Measurements from ENCODE around the gene SPRYD3.
A peak's percentile ranks its signal among the peaks of the same experiment; 100 is the strongest.
"Not testable (repeated sequence)": the region's sequence is repeated elsewhere in the genome, so short reads cannot be mapped to it uniquely, and the experiment has no call there.

Gene SPRYD3

DNA sequence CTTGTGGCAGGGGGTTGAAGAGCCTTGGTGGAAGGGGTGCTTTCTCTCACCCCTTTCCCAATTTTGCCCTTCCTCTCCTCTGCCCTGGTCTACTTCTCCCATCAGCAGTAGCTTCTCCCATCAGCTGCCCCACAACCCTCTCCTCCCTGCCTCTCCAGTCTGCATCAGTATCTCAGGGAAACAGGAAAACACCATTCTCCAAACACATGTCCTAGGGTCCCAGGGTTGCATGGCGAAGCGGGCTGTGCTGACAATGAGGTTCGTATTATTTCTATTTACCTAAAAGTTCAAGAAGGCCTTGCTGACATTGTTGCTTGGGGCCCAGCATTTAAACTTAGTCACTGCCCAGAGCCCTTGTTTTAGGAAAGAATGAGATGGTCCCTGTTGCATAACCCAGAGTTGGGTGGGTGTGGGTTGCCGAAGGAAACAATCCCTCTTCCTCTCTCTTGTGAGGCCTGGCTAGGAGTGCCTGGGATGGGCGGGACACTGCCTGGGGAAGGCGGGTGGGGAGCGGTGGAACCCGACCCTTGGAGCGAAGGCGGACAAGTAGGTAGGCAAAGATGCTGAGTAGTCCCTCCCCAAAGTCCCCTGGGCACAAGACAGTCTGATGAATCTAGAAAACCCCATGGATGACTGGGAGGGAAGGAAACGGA lies 17.0 kb upstream of the SPRYD3 start:
- TF ChIP-seq, protein P1, sequence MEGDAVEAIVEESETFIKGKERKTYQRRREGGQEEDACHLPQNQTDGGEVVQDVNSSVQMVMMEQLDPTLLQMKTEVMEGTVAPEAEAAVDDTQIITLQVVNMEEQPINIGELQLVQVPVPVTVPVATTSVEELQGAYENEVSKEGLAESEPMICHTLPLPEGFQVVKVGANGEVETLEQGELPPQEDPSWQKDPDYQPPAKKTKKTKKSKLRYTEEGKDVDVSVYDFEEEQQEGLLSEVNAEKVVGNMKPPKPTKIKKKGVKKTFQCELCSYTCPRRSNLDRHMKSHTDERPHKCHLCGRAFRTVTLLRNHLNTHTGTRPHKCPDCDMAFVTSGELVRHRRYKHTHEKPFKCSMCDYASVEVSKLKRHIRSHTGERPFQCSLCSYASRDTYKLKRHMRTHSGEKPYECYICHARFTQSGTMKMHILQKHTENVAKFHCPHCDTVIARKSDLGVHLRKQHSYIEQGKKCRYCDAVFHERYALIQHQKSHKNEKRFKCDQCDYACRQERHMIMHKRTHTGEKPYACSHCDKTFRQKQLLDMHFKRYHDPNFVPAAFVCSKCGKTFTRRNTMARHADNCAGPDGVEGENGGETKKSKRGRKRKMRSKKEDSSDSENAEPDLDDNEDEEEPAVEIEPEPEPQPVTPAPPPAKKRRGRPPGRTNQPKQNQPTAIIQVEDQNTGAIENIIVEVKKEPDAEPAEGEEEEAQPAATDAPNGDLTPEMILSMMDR (conservative IDR thresholded peaks at IDR 0.05; ENCODE audit: control insufficient read depth, insufficient read depth, low read depth, low read length): no peak
- H3K4me3 ChIP-seq (ENCODE audit: control insufficient read depth, low read depth, low read length): peak overlapping the region; percentile 63
- DNase-seq (ENCODE audit: low read depth): peak; percentile 95

DNA sequence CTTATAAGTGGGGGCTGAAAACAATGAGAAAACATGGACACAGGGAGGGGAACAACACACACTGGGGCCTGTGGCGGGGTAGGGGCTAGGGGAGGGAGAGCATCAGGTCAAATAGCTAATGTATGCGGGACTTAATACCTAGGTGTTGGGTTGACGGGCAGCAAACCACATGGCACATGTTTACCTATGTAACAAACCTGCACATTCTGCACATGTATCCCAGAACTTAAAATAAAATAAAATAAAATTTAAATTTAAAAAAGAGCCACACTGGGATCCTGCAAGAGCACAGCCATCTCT lies 16.4 kb upstream of the SPRYD3 start:
- DNase-seq (ENCODE audit: low read depth); H3K4me3 ChIP-seq (ENCODE audit: control insufficient read depth, low read depth, low read length): not testable (repeated sequence)

DNA sequence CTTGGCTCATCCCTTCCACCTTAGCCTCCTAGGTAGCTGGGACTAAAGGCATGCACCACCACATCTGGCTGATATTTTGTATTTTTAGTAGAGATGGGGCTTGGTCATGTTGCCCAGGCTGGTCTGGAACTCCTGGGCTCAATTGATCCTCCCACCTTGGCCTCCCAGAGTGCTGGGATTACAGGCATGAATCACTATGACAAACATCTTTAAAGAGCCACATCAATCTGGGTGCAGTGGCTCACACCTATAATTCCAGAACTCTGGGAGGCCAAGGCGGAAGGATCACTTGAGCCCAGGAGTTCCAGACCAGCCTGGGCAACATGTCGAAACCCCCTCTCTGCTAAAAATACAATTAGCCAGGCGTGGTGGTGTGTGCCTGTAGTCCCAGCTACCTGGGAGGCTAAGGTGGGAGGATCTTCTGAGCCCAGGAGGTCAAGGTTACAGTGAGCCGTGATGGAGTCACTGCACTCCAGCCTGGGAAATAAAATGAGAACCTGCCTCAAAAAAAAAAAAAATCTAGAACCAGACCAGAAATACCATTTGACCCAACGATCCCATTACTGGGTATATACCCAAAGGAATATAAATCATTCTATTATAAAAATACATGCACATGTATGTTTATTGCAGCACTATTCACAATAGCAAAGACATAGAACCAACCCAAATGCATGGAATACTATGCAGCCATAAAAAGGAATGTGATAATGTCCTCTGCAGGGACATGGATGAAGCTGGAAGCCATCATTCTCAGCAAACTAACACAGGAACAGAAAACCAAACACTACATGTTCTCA lies 15.8 kb upstream of the SPRYD3 start:
- not testable (repeated sequence) for DNase-seq (ENCODE audit: low read depth); H3K4me3 ChIP-seq (ENCODE audit: control insufficient read depth, low read depth, low read length)

DNA sequence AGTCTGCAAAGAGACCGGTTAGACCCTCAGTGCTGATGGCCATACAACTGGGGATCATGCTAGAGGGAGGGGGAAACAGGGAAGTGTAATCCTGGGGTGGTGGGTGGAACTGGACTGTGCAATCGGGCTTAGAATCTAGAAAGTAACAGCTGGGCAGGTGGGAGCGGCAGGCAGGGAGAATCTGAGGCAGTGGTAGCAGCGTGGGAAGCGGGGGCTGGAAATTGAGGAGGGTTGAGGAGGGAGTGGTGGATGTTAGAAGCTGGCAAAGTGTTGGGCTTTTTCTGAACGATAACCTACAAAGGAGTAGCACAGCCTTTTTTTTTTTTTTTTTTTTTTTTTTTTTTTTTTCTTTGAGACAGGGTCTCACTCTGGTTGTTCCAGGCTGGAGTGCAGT lies 15.2 kb upstream of the SPRYD3 start:
- no peak overlapping the region for H3K4me3 ChIP-seq (ENCODE audit: control insufficient read depth, low read depth, low read length)
- DNase-seq (ENCODE audit: low read depth): no peak
- TF ChIP-seq, protein P1 (conservative IDR thresholded peaks at IDR 0.05; ENCODE audit: control insufficient read depth, insufficient read depth, low read depth, low read length): no peak

DNA sequence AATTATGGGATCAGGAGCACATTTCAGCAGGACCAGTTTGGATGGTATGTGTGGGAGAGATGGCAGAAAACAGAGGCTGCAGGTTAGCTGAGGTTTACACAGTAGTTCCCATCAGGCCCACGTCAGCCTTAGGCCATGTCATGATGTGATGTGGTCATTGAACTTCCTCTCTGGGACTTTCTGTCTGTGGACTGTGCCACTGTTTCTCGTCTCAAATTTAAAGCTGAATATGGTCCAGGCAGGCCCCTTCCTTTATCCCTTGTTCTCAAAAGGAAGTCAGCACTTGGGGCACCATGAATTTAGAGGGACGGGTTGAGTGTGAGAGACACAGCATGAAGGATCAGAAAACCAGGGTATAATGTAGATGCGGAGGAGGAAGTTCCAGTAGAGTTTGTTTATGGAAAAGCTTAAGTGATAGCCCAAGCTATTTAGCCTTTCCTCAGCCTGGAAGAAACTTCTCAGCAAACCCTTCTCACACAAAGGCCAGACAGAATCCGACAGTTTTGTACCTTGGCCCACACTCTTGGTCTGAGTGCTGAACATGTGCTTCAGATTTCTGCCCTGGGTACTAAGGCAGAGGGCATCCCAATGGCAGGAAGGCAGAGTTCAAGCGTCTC lies 14.7 kb upstream of the SPRYD3 start:
- no peak overlapping the region for H3K4me3 ChIP-seq (ENCODE audit: control insufficient read depth, low read depth, low read length)
- no peak for DNase-seq (ENCODE audit: low read depth)
- TF ChIP-seq, protein P1 (conservative IDR thresholded peaks at IDR 0.05; ENCODE audit: control insufficient read depth, insufficient read depth, low read depth, low read length): no peak

DNA sequence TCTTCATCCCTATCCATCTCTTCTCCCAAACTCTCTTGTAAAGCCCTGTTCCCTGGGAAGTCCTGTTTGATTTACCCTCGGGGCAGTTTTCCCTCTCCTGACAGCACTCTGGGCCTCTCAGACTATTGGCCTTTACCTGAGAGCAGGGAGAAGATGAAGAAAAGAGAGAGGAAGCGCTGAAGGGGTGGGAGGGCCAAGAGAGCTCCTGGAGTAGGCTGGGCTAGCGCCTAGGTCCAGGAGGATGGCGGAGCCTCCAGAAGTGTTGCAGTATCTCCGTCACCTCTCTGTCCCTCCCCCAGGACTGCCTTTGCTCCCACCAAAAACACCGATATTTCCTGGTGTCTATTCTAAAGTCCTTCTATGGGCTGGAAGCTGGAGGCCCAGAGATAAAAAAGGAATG lies 12.6 kb upstream of the SPRYD3 start:
- no peak for DNase-seq (ENCODE audit: low read depth)
- TF ChIP-seq, protein P1 (conservative IDR thresholded peaks at IDR 0.05; ENCODE audit: control insufficient read depth, insufficient read depth, low read depth, low read length): no peak
- H3K4me3 ChIP-seq (ENCODE audit: control insufficient read depth, low read depth, low read length): no peak overlapping the region

DNA sequence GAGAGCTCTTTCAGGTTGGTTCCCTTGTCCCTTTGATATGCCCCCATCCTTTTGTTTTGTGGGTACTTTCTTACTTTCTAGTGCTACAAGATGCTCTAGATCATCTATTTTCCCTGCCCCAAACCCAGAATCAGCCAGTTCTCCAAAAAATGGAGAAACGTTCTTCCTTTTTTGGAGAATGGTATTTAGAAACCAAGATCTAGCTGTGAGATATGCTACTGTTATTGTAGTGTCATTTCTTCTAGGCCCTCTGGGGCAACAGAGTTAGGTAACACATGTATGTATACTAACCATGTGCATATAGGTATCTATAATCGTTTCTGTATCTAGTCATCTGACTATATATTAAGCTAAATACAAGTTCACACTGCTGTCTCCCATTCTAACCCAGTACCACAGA lies 11.4 kb upstream of the SPRYD3 start:
- TF ChIP-seq, protein P1 (conservative IDR thresholded peaks at IDR 0.05; ENCODE audit: control insufficient read depth, insufficient read depth, low read depth, low read length): no peak
- H3K4me3 ChIP-seq (ENCODE audit: control insufficient read depth, low read depth, low read length): no peak overlapping the region
- no peak for DNase-seq (ENCODE audit: low read depth)

All from fibroblast of mammary gland (primary cell).